Body of pancreas (tissue), 4 donors: ENCODE data around the gene MLH1.

Experiments used
- POLR2A ChIP-seq, 3 donors: fragments of 450-650 bp; IDR thresholded peaks; one replicate each; pipeline ENCODE4 v1.6.1; 2016; ENCODE audit warnings: antibody characterized with exemption in 3 of 3, mild to moderate bottlenecking in 2 of 3
- TF ChIP-seq, protein P1 (sequence below), 7 experiments: fragments of 450-650 bp in 4 of 7; fragments of 200-600 bp in 3 of 7; sonication (generic) in 3 of 7; IDR thresholded peaks; one replicate each; pipeline ENCODE4 v1.5.1; 2016 to 2019; ENCODE audit warnings: antibody characterized with exemption in 7 of 7

DNA sequence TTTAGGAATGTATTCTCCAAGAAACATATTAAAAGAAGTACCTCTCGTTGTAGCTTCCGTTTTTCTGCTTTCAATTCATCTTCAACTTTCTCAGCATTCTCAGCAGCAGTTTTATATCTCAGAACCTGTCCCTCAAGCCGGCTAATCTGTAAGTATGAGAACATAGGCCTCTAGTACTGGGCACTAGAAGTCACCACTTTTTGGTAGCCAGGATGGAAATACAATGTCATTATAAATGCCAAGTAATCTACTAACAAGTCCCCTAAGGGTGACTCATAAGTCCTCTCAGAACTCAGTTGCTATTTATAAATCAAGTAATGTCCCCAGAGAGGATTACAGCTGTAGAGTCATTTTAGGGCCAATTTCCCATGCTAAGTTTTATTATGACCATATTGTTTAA lies 61.1 kb downstream of the MLH1 start:
- TF ChIP-seq, protein P1, sequence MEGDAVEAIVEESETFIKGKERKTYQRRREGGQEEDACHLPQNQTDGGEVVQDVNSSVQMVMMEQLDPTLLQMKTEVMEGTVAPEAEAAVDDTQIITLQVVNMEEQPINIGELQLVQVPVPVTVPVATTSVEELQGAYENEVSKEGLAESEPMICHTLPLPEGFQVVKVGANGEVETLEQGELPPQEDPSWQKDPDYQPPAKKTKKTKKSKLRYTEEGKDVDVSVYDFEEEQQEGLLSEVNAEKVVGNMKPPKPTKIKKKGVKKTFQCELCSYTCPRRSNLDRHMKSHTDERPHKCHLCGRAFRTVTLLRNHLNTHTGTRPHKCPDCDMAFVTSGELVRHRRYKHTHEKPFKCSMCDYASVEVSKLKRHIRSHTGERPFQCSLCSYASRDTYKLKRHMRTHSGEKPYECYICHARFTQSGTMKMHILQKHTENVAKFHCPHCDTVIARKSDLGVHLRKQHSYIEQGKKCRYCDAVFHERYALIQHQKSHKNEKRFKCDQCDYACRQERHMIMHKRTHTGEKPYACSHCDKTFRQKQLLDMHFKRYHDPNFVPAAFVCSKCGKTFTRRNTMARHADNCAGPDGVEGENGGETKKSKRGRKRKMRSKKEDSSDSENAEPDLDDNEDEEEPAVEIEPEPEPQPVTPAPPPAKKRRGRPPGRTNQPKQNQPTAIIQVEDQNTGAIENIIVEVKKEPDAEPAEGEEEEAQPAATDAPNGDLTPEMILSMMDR (IDR thresholded peaks at IDR 0.05): no peak
- no peak for TF ChIP-seq POLR2A (IDR thresholded peaks at IDR 0.05)
